ENCODE data around the gene SAYSD1. TPM values are rescaled to one million over a fixed set of nuclear protein-coding genes. Genes with fewer than 3 reads are reported as not detected.

Gene SAYSD1
- total RNA-seq, 1 donor from 2014 or later: 11.3 TPM

- no peak for TF ChIP-seq CTCF (IDR thresholded peaks at IDR 0.05; ENCODE audit: insufficient read depth, low read length, poor library complexity, severe bottlenecking)
- Histone ChIP-seq H3K27me3 (ENCODE audit: control insufficient read depth, insufficient read depth, low read length) (no peaks in the 10 kb centered on the region), H3K4me3 (ENCODE audit: low read depth, low read length) (no peak overlapping the region), H3K36me3 (ENCODE audit: control insufficient read depth, insufficient read depth, low read length) (no peaks in the 10 kb centered on the region)
- DNase-seq (ENCODE audit: low read depth): no peak
These were observed 39.0 kb downstream of the SAYSD1 start for GRCh38 chr6:39075807-39076622.

- DNase-seq (ENCODE audit: low read depth): no peak
- no peak for TF ChIP-seq CTCF (IDR thresholded peaks at IDR 0.05; ENCODE audit: insufficient read depth, low read length, poor library complexity, severe bottlenecking)
- Histone ChIP-seq H3K36me3 (ENCODE audit: control insufficient read depth, insufficient read depth, low read length) (no peaks in the 10 kb centered on the region), H3K27me3 (ENCODE audit: control insufficient read depth, insufficient read depth, low read length) (no peaks in the 10 kb centered on the region), H3K4me3 (ENCODE audit: low read depth, low read length) (no peak overlapping the region)
These were observed 39.8 kb downstream of the SAYSD1 start for GRCh38 chr6:39075010-39075686.

- H3K27me3 ChIP-seq (ENCODE audit: control insufficient read depth, insufficient read depth, low read length): no peaks in the 10 kb centered on the region
These were observed 40.5 kb downstream of the SAYSD1 start for GRCh38 chr6:39074486-39074885.

GRCh38 chr6:39073471-39074355 is 41.3 kb downstream of the SAYSD1 start:
- no peak overlapping the region for H3K4me3 ChIP-seq (ENCODE audit: low read depth, low read length)
- no peaks in the 10 kb centered on the region for H3K27me3 ChIP-seq (ENCODE audit: control insufficient read depth, insufficient read depth, low read length)
- no peaks in the 10 kb centered on the region for H3K36me3 ChIP-seq (ENCODE audit: control insufficient read depth, insufficient read depth, low read length)
- no peak for TF ChIP-seq CTCF (IDR thresholded peaks at IDR 0.05; ENCODE audit: insufficient read depth, low read length, poor library complexity, severe bottlenecking)
- DNase-seq (ENCODE audit: low read depth): no peak

More at GRCh38 chr6:39074486-39074885, 40.5 kb downstream of the SAYSD1 start:
- Histone ChIP-seq H3K4me3 (ENCODE audit: low read depth, low read length) (no peak overlapping the region), H3K36me3 (ENCODE audit: control insufficient read depth, insufficient read depth, low read length) (no peaks in the 10 kb centered on the region)
- TF ChIP-seq CTCF (IDR thresholded peaks at IDR 0.05; ENCODE audit: insufficient read depth, low read length, poor library complexity, severe bottlenecking): no peak
- DNase-seq (ENCODE audit: low read depth): no peak

- Histone ChIP-seq H3K36me3 (ENCODE audit: control insufficient read depth, insufficient read depth, low read length) (no peaks in the 10 kb centered on the region), H3K27me3 (ENCODE audit: control insufficient read depth, insufficient read depth, low read length) (no peaks in the 10 kb centered on the region), H3K4me3 (ENCODE audit: low read depth, low read length) (no peak overlapping the region)
- TF ChIP-seq CTCF (IDR thresholded peaks at IDR 0.05; ENCODE audit: insufficient read depth, low read length, poor library complexity, severe bottlenecking): no peak
- no peak for DNase-seq (ENCODE audit: low read depth)
These were observed 42.2 kb downstream of the SAYSD1 start for GRCh38 chr6:39072830-39073229.
